Stomach (tissue), 9 donors: ENCODE data around the gene PLPPR1. TPM values are rescaled to one million over a fixed set of nuclear protein-coding genes. Genes with fewer than 3 reads are reported as not detected.

Source experiments
- DNase-seq, 2 donors: peaks; one replicate each; pipeline versions ENCODE4 v3.0.0 to v3.0.0-alpha.2; 2013 to 2019
- H3K27ac ChIP-seq, 5 donors: fragments of 200-600 bp in 4 of 5; sonication (generic) in 4 of 5; one replicate each; pipeline ENCODE4 v1.5.1; 2013 to 2019; ENCODE audit warnings: mild to moderate bottlenecking in 1 of 5, moderate library complexity in 1 of 5
- H3K27me3 ChIP-seq, 3 donors: fragments of 200-600 bp; sonication (generic); one replicate each; pipeline ENCODE4 v1.5.1; 2017 to 2019; ENCODE audit warnings: mixed run types in 1 of 3
- H3K36me3 ChIP-seq, 4 donors: fragments of 200-600 bp; sonication (generic); 1 replicate in 3 of 4; 2 replicates in 1 of 4; pipeline ENCODE4 v1.5.1; 2016 to 2019
- H3K4me1 ChIP-seq, 4 donors: fragments of 200-600 bp; sonication (generic); one replicate each; pipeline ENCODE4 v1.5.1; 2016 to 2019
- H3K4me3 ChIP-seq, 4 donors: fragments of 200-600 bp; sonication (generic) in 3 of 4; one replicate each; pipeline ENCODE4 v1.5.1; 2016 to 2019; ENCODE audit warnings: mild to moderate bottlenecking in 1 of 4
- H3K9me3 ChIP-seq, 4 donors: fragments of 200-600 bp; sonication (generic); one replicate each; pipeline ENCODE4 v1.5.1; 2016 to 2019
- CTCF ChIP-seq, 7 experiments: fragments of 450-650 bp in 4 of 7; fragments of 200-600 bp in 3 of 7; sonication (generic) in 3 of 7; IDR thresholded peaks; one replicate each; pipeline ENCODE4 v1.5.1; 2016 to 2019; ENCODE audit warnings: antibody characterized with exemption in 7 of 7, control low read depth in 2 of 7, mild to moderate bottlenecking in 1 of 7
- EP300 ChIP-seq: sonication (generic); formaldehyde crosslinking; IDR thresholded peaks from one replicate; pipeline ENCODE4 v1.6.1; 2017; ENCODE audit warnings: antibody characterized with exemption
- POLR2A ChIP-seq, 4 donors: fragments of 450-650 bp; IDR thresholded peaks; one replicate each; pipeline ENCODE4 v1.6.1; 2016; ENCODE audit warnings: antibody characterized with exemption in 4 of 4, control low read depth in 2 of 4, mild to moderate bottlenecking in 1 of 4, moderate library complexity in 1 of 4
- POLR2AphosphoS5 ChIP-seq, 3 donors: sonication (generic); formaldehyde crosslinking; IDR thresholded peaks; one replicate each; pipeline ENCODE4 v1.6.1; 2016; ENCODE audit warnings: antibody characterized with exemption in 3 of 3
- WGBS, 5 donors: extraction: QIAGEN DNeasy Blood & Tissue Kit in 3 of 5; methylation state at CpG; one replicate each; pipeline versions ENCODE4 v1.1.5 to v1.1.7; 2013 to 2018; 5-methylcytosine and 5-hydroxymethylcytosine counted together
- intact Hi-C: fragments of 100-400 bp; cut with DNase I; formaldehyde crosslinking; loops from one replicate; pipeline ENCODE4 v1.15.1; 2023; ENCODE audit warnings: low total_unique reads
- polyA plus RNA-seq, 3 donors: library from polyadenylated mRNA; stranded (reverse); fragments of 200-250 nt; gene quantifications; one replicate each; pipeline ENCODE4 v1.2.3, GENCODE V29; 2013
- total RNA-seq, 5 donors: library from RNA; depleted of rRNA; stranded (reverse); fragments of >200 nt; gene quantifications; one replicate each; pipeline versions ENCODE4 v1.1.0 to v1.2.3, GENCODE V29; 2014 to 2016
- donor health status: healthy with polysubstance abuse.
- donor health status: Bipolar disorder and iron deficiency.
- donor health status: healthy.

The PLPPR1 gene
- total and polyA plus RNA-seq, 8 donors = 0.13 to 1.7 TPM; not detected in 6

DNA sequence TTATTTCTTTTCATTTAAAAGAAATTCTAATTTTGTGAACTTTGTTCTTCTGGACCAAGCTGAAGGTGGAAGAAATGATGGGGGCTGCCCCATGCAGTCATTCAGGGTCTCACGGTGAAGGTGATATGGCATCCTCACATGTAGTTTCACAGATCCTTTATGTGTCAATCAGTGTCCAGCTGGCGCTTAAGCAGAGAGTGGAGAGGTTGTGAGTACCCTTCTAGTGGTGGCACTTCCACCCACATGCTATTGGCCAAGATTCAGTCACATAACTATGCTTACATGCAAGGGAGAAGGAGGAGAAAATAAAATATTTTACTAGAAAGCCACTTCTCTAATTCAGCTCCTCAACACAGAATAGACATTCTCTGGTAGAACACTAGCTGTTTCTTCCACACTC lies 34.7 kb downstream of the PLPPR1 start:
- DNase-seq = no peak
- H3K9me3 ChIP-seq = no peaks in the 10 kb centered on the region
- WGBS, 5 donors = 44 to 83% (median 69%) methylated on average over 2 of the region's 2 CpGs
- H3K4me3 ChIP-seq = no peak overlapping the region
- no peak overlapping the region for H3K27ac ChIP-seq
- TF ChIP-seq CTCF (IDR thresholded peaks at IDR 0.05) = no peak
- no peak for TF ChIP-seq POLR2AphosphoS5 (IDR thresholded peaks at IDR 0.05)
- no peak for TF ChIP-seq EP300
- TF ChIP-seq POLR2A (IDR thresholded peaks at IDR 0.05) = no peak
- no peaks in the 10 kb centered on the region for H3K4me1 ChIP-seq
- no peaks in the 10 kb centered on the region for H3K27me3 ChIP-seq
- intact Hi-C loops = no loop called here
- no peaks in the 10 kb centered on the region for H3K36me3 ChIP-seq

DNA sequence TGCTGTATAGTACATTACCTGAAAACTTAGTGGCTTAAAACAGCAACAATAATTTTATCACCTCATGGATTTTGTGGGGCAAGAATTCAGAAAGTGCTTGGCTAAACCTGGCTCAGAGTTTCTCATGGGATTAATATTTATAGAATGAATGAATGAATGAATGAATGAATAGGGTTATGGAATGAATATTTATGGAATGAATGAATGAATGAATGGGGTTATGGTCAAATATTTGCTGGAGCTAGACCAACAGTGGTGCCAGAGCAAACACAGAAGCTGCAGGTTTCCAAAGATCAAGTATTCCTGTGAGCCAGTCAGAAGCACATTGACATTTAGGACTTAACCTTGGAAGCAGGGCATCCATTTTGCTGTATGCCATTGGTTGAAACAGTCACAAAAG lies 35.7 kb downstream of the PLPPR1 start:
- TF ChIP-seq POLR2A (IDR thresholded peaks at IDR 0.05) (no peak), EP300 (no peak), CTCF (IDR thresholded peaks at IDR 0.05) (no peak), POLR2AphosphoS5 (IDR thresholded peaks at IDR 0.05) (no peak)
- intact Hi-C loops = no loop called here
- H3K9me3 ChIP-seq = no peaks in the 10 kb centered on the region
- H3K4me3 ChIP-seq = no peak overlapping the region
- H3K27me3 ChIP-seq = no peaks in the 10 kb centered on the region
- H3K36me3 ChIP-seq = no peaks in the 10 kb centered on the region
- H3K27ac ChIP-seq = no peak overlapping the region
- H3K4me1 ChIP-seq = no peaks in the 10 kb centered on the region
- no peak for DNase-seq

DNA sequence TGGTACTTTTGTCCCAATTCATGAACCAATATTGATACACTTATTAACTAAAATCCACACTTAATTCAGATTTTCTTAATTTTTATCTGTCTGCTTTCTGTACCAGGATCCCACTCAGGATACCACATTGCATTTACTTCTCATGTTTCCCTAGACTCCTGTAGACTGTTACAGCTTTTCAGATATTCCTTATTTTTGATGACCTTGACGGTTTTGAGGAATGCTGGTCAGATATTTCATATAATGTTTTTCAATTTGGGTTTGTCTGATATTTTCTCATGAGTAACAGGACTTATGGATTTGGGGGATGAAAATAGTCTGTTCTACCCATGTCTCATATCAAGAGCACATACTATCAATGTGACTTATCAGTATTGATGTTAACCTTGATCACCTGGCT lies 37.4 kb downstream of the PLPPR1 start:
- intact Hi-C loops = no loop called here
- TF ChIP-seq EP300 = no peak
- TF ChIP-seq CTCF (IDR thresholded peaks at IDR 0.05) = no peak
- TF ChIP-seq POLR2A (IDR thresholded peaks at IDR 0.05) = no peak
- TF ChIP-seq POLR2AphosphoS5 (IDR thresholded peaks at IDR 0.05) = no peak

GRCh38 chr9:101068696-101069095 lies 40.2 kb downstream of the PLPPR1 start:
- WGBS, 5 donors = 44 to 67% (median 59%) methylated on average over 1 of the region's 1 CpG
- TF ChIP-seq POLR2A (IDR thresholded peaks at IDR 0.05) (no peak), POLR2AphosphoS5 (IDR thresholded peaks at IDR 0.05) (no peak), EP300 (no peak), CTCF (IDR thresholded peaks at IDR 0.05) (no peak)
- no peaks in the 10 kb centered on the region for H3K9me3 ChIP-seq
- H3K27ac ChIP-seq = no peak overlapping the region
- H3K36me3 ChIP-seq = no peaks in the 10 kb centered on the region
- intact Hi-C loops = no loop called here
- H3K4me1 ChIP-seq = no peaks in the 10 kb centered on the region
- DNase-seq = no peak
- no peaks in the 10 kb centered on the region for H3K27me3 ChIP-seq
- no peak overlapping the region for H3K4me3 ChIP-seq

More for the DNA sequence above, 37.4 kb downstream of the PLPPR1 start:
- Histone ChIP-seq H3K4me3 (no peak overlapping the region), H3K27me3 (no peaks in the 10 kb centered on the region), H3K36me3 (no peaks in the 10 kb centered on the region), H3K9me3 (no peaks in the 10 kb centered on the region), H3K27ac (no peak overlapping the region), H3K4me1 (no peaks in the 10 kb centered on the region)
- WGBS, 5 donors = 26 to 80% (median 77%) methylated on average over 1 of the region's 1 CpG
- DNase-seq = no peak
